GM18505 (cell line): ENCODE results near the gene TMEM9B.
"Not testable (repeated sequence)": the region's sequence is repeated elsewhere in the genome, so short reads cannot be mapped to it uniquely, and the experiment has no call there.

Experiments
- ATAC-seq: cut with Tn5 transposase; IDR thresholded peaks from one replicate; pipeline ENCODE4 v1.9.1; 2021; ENCODE audit not compliant: unreplicated experiment
- POLR2A ChIP-seq: IDR thresholded peaks from 4 replicates; pipeline ENCODE4 v1.6.1; 2011; ENCODE audit warnings: borderline replicate concordance; ENCODE audit not compliant: insufficient read depth, insufficient read length; ENCODE audit errors: extremely low read depth

Gene TMEM9B

GRCh38 chr11:8989453-8989852 is 25.2 kb upstream of the TMEM9B start:
- no peak for ATAC-seq
- no peak for TF ChIP-seq POLR2A

- no peak for TF ChIP-seq POLR2A
- ATAC-seq = no peak
Observed at GRCh38 chr11:8988329-8989234, 24.3 kb upstream of the TMEM9B start.

- ATAC-seq = no peak
Observed at GRCh38 chr11:8987446-8987845, 23.2 kb upstream of the TMEM9B start.

GRCh38 chr11:8986772-8987171 is 22.5 kb upstream of the TMEM9B start:
- ATAC-seq = not testable (repeated sequence)

More at GRCh38 chr11:8987446-8987845, 23.2 kb upstream of the TMEM9B start:
- no peak for TF ChIP-seq POLR2A

- no peak for ATAC-seq
- no peak for TF ChIP-seq POLR2A
Observed at GRCh38 chr11:8985462-8985861, 21.2 kb upstream of the TMEM9B start.

GRCh38 chr11:8983552-8983951 is 19.3 kb upstream of the TMEM9B start:
- ATAC-seq = no peak
- TF ChIP-seq POLR2A = no peak

- ATAC-seq = no peak
- no peak for TF ChIP-seq POLR2A
Observed at GRCh38 chr11:8980485-8980884, 16.2 kb upstream of the TMEM9B start.

GRCh38 chr11:8979365-8979764 is 15.1 kb upstream of the TMEM9B start:
- ATAC-seq = not testable (repeated sequence)

- no peak for ATAC-seq
- TF ChIP-seq POLR2A = no peak
Observed at GRCh38 chr11:8973121-8973520, 8.9 kb upstream of the TMEM9B start.

- ATAC-seq = no peak
- no peak for TF ChIP-seq POLR2A
Observed at GRCh38 chr11:8971924-8972316, 7.7 kb upstream of the TMEM9B start.

GRCh38 chr11:8971196-8971923 is 7.1 kb upstream of the TMEM9B start:
- no peak for TF ChIP-seq POLR2A
- no peak for ATAC-seq

GRCh38 chr11:8967184-8967583 is 2.9 kb upstream of the TMEM9B start:
- ATAC-seq = no peak
- TF ChIP-seq POLR2A = no peak

- TF ChIP-seq POLR2A = no peak
- peak; percentile 58 for ATAC-seq
Observed at GRCh38 chr11:8963569-8964323, 496 bp downstream of the TMEM9B start.
